ENCODE measurements around the gene SLMAP.

The SLMAP gene, protein sequence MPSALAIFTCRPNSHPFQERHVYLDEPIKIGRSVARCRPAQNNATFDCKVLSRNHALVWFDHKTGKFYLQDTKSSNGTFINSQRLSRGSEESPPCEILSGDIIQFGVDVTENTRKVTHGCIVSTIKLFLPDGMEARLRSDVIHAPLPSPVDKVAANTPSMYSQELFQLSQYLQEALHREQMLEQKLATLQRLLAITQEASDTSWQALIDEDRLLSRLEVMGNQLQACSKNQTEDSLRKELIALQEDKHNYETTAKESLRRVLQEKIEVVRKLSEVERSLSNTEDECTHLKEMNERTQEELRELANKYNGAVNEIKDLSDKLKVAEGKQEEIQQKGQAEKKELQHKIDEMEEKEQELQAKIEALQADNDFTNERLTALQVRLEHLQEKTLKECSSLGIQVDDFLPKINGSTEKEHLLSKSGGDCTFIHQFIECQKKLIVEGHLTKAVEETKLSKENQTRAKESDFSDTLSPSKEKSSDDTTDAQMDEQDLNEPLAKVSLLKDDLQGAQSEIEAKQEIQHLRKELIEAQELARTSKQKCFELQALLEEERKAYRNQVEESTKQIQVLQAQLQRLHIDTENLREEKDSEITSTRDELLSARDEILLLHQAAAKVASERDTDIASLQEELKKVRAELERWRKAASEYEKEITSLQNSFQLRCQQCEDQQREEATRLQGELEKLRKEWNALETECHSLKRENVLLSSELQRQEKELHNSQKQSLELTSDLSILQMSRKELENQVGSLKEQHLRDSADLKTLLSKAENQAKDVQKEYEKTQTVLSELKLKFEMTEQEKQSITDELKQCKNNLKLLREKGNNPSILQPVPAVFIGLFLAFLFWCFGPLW

DNA sequence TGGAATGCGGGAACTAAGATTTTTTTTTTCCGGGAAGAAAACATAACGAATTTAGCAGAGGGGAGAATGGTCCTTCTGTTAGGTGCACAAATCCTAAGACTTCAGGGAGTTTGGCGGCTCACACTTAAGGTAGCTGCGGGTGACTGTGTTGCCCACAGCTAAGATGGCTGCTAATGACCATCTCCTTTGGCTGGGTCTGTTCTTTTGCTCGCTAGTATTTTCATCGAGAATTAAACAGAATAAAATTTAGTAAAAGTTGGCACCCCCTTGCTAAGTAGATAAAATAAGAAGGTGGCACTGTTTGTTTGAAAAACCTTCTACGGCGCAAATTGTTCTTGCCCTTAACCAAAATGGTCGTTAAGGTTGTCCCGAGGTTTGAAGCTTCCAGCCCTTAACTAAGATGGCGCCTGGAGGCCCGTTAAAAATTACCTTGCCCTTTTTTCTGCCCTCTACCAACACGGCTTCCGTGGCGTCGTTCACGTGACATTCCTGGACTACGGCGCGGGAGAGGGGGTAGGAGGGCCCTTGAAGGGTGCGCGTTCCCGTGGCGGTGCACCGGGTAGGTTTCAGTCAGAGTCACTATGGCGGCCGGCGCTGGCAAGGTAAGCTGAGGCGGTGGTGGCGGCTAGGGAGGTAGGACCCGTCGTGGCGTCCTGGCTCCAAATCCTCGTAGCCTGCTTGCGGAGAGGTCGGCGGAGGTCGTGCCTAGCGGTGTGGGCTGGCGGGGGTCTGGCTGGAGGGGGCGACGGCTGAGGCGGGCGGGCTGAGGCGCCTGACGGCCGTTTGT, at the start of gene SLMAP:
Gene SLMAP (plus strand): TSS at position 569 of the 787 bp plus-strand sequence. CDS start 1,343 bp downstream, outside the sequence.
- peak; percentile 91 for DNase-seq

DNA sequence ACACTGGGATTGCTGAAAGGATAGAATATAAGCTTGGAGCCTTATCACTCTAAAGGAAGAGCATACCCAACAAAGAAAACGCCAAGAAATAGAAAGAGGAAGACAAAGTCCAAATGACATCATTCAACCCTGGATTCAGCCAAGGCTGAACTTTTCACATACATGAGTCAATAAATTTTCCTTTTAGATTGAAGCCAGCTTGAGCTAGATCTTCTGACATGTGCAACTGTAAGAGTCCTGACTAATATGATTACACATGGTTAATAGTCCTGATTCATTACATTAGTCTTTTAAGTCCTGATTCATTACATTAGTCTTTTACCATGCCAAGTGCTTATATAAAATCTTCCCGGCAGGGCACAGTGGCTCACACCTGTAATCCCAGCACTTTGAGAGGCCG, 49.6 kb upstream of the SLMAP start:
- DNase-seq, result no peak

GRCh38 chr3:57709031-57709430, 47.1 kb upstream of the SLMAP start:
- no peak for DNase-seq

- DNase-seq, result no peak
Observed at GRCh38 chr3:57709559-57709958, 46.5 kb upstream of the SLMAP start.

GRCh38 chr3:57715686-57716085, 40.4 kb upstream of the SLMAP start:
- no peak for DNase-seq

- no peak for DNase-seq
Observed at GRCh38 chr3:57717205-57717868, 38.8 kb upstream of the SLMAP start.

DNA sequence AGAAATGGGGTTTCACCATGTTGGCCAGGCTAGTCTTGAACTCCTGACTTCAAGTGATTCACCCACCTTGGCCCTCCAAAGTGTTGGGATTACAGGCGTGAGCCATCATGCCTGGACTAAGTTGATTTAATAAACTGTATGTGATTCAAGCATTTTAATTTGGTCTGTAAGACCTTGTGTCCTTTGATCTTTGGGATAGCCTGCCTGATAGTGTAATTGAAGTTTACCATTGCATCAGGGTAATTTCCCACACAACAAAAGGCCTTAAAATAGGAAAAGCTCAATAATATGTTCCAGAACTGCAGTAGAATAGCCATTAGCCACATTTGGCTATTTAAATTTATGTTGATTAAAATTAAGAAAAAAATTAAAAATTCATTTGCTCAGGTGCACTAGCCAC, 38.0 kb upstream of the SLMAP start:
- DNase-seq, result no peak

DNA sequence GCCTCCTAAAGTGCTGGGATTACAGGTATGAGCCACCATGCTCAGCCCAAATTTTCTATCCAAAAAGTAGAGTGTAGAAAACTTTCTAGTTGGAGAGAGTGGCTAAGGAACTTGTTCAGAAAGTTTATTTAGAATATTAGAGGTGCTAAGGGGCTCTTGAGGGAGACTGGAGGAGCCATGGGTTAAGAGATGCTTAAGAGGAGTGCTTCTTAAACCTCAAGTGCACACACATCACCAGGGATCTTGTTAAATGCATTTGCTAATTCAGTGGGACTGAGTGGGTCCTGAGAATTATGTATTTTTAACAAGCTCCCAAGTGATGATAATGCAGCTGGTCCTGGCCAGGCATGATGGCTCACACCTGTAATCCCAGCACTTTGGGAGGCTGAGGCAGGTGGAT, 29.7 kb upstream of the SLMAP start:
- DNase-seq, result no peak

- DNase-seq, result no peak
Observed at GRCh38 chr3:57727106-57727505, 29.0 kb upstream of the SLMAP start.

GRCh38 chr3:57729334-57730045, 26.6 kb upstream of the SLMAP start:
- no peak for DNase-seq

GRCh38 chr3:57730682-57731081, 25.4 kb upstream of the SLMAP start:
- no peak for DNase-seq

DNA sequence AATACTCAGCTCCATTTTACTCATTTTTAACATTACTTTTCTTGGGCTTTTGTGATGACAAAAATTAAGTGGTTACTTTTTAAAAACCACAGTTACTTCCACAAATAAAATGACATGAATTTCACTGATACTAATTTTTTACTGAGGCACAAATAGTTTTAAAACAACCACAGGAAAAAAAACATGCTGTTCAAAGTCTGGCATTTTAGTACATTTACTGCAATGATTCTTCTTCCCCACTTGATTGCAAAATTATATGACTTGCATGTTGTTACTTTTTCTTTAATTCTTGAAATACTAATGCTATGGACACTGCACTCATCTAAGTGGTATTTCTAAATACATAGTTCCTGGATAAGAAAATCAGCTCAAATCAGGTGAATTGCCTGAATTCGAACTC, 24.8 kb upstream of the SLMAP start:
- DNase-seq, result no peak

DNA sequence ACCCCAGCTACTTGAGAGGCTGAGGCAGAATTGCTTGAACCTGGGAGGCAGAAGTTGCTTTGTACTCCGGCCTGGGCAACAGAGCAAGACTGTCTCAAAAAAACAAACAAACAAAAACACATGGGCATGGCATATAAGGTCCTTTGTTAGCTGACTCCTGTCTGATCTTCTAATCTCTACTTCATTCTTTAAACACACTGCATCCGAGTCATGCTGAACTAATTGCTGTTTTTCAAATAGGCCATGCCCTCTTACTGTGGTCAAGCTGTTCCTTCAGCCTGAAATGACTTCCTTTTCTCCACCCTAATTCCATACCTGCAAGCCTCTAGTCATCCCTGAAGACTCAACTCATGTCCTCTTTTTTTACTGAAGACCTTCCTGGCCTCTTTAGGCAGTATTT, 22.3 kb upstream of the SLMAP start:
- DNase-seq, result no peak

DNA sequence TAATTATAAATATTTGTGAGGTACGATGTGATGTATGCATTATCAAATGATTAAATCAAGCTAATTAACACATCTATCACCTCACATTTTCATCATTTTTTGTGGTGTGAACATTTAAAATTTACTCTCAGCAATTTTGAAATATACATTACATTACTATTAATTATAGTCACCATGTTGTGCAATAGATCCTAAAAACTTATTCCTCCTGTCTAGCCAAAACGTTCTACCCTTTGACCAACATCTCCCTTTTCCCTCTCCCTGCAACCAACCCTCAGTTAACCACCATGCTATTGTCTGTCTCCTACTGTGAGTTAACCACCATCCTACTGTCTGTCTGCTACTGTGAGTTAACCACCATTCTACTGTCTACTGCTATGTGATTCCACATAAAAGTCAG, 20.7 kb upstream of the SLMAP start:
- no peak for DNase-seq

DNA sequence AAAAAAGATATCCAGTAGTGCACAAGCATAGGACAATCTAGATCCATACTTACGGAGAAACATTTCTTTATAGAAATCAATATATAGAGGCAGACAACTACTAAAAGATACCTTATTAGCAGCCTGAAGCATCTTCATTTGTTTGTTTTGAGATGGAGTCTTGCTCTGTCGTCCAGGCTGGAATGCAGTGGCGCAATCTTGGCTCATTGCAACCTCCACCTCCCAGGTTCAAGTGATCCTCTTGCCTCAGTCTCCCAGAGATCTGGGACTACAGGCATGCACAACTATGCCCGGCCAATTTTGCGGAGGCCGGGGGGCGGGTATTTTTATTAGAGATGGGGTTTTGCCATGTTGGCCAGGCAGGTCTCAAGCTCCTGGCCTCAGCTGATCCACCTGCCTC, 18.3 kb upstream of the SLMAP start:
- DNase-seq, result no peak

DNA sequence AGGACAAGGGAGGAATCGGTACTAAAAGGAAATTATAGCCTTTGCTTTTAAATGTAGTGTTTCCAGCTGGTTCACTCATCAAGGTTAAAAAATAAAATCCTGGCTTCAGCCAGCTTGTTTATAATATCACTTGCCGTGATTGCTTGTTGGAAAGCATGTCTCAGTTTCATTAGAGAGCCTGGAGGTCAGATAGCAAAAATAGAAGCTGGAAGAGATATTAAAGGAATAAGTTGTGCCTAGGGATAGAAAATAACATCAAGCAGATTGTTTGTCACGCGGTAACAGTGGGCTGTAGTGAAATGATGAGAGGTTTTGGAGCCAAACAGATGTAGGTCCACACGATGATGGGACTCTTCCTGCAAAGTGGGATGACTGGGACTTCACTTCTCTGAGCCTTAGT, 17.7 kb upstream of the SLMAP start:
- no peak for DNase-seq

DNA sequence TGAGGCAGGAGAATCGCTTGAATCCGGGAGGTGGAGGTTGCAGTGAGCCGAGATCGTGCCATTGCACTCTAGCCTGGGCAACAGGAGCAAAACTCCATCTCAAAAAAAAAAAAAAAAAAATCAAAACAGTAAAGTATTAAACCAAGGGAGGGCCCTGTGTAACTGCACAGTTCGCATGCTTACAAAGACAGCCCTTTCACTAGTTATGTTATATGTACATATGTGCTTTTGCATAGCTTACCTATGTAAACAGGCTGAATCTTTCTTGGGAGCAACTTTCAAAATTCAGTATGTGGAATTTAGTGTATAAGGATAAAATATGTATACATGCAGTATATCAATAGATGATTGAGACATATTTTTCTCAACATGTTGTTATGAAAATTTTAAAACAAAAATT, 16.1 kb upstream of the SLMAP start:
- no peak for DNase-seq

- DNase-seq, result no peak
Observed at GRCh38 chr3:57743496-57743895, 12.6 kb upstream of the SLMAP start.

DNA sequence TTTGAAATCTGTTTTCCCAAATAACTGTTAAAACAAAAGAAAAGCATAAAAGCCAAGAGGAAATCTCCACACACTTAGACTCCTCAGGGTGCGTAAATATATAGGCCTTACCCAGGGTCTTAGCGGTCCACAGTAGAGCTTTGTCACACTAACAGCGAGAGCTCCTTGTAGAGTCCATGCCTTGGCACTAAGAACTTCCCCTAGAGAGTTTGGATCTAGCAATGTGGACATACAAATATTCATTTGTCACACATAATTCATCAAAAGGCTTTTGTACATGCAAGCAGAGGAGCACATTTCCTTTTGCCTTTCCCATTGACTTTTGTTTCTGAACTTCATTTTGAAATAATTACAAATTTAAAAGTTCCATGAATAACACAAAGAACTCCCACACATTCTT, 11.0 kb upstream of the SLMAP start:
- no peak for DNase-seq

- DNase-seq, result no peak
Observed at GRCh38 chr3:57746156-57747010, 9.7 kb upstream of the SLMAP start.

DNA sequence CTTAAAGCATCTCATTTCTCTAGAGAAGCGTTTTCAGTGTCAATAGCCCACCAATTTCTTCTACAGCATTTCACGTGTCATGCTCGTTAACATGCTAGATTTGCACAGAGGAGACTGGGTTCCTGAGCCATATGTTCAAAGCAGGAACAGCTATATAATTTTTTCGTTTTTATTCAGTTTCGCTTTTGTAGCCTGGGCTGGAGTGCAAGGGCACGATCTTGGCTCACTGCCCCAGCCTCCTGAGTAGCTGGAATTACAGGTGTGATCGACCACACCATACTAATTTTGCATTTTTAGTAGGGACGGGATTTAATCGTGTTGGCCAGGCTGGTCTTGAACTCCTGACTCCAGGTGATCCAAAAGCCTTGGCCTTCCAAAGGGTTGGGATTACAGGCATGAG, 6.6 kb upstream of the SLMAP start:
- DNase-seq, result no peak

Measured in stimulated activated CD4-positive, alpha-beta T cell treated with anti-CD3 and anti-CD28 coated beads, Interleukin-12 subunit alpha, Interleukin-12 subunit beta, amount 100 ng/mL, for 4 hours (primary cell).